Stimulated activated CD8-positive, alpha-beta memory T cell treated with anti-CD3 and anti-CD28 coated beads, Interleukin-12 subunit alpha, Interleukin-12 subunit beta, amount 100 ng/mL, for 1 hour (primary cell): Measurements from ENCODE around the gene CCDC39.
"Not testable (repeated sequence)": the region's sequence is repeated elsewhere in the genome, so short reads cannot be mapped to it uniquely, and the experiment has no call there.

ENCODE experiments used
- DNase-seq: peaks from one replicate; pipeline ENCODE4 v3.0.0-alpha.2; 2020; ENCODE audit warnings: low read depth

Gene CCDC39

GRCh38 chr3:180619723-180620122 is 59.6 kb downstream of the CCDC39 start:
- DNase-seq, result no peak

- not testable (repeated sequence) for DNase-seq
These were observed 60.7 kb downstream of the CCDC39 start for GRCh38 chr3:180618563-180618962.

- no peak for DNase-seq
These were observed 62.2 kb downstream of the CCDC39 start for GRCh38 chr3:180617049-180617448.

- no peak for DNase-seq
These were observed 63.3 kb downstream of the CCDC39 start for GRCh38 chr3:180615954-180616353.

- DNase-seq, result no peak
These were observed 66.9 kb downstream of the CCDC39 start for GRCh38 chr3:180612364-180612763.

DNA sequence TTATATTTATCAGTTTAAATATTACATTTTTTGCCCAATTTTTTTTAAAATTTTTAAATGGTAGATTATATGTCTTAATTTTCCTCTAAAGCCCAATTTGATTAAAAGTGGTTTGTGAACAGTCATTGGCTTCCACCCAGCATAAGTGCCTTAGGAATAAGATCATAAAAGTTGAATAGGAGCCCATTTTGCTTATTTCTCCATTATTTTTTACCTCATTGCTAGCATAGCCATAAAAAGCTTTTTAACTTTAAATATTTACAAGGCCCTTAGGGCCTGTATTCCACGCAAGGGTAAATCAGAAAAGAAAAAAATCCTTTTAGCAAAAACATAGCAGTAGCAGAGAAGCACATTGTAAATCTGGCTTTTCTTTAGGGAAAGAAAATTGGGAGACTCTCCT is 68.3 kb downstream of the CCDC39 start:
- DNase-seq, result no peak

DNA sequence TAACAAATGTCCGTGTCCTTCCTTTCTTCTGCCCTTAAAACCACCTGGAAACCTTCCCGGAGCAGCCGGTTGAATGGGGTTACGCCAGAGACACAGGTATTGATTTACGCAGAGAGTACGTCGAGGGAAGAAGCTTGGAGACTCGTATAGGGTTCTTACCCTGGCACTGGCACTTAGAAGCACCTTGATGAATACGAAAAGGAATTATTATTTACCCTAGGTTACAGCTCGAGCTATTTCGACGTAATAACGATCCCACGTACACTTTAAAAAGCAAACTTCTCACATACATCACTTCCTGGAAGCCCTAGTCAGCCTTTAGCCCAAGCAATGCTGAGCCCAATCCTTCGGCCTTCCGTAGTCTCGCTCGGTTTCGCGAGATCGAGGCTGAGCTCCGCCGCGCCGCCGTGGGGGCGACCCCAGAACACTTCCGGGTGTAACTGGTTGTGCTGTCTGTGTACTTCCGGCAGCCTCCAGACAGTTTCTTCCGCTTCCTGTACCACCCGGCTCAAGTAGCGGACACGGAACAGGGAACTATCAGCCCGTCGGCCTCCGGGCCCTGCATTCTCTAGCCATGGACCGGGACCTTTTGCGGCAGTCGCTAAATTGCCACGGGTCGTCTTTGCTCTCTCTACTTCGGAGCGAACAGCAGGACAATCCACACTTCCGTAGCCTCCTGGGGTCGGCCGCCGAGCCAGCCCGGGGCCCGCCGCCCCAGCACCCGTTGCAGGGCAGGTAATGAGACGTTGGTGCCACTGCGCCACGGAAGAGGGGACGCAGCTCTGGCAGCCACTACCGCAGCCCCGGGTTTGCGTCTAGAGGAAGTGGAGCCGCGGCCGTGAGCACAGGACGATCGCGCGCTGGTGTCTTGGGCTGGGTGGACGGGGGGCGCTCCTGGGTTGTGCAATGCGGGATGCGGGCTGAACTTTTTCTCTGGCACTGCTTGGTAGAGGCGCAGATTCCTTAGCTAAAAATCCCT is 77.3 kb downstream of the CCDC39 start, which contains the start of gene TTC14:
TSS of gene TTC14 (plus strand) at position 476 of the 979 bp plus-strand sequence. CDS start at position 575, 99 bp downstream.
- peak; percentile 89 for DNase-seq

GRCh38 chr3:180600473-180600872 is 78.8 kb downstream of the CCDC39 start:
- DNase-seq, result no peak

GRCh38 chr3:180595559-180595935 is 83.7 kb downstream of the CCDC39 start:
- DNase-seq, result no peak

GRCh38 chr3:180594631-180595558 is 84.4 kb downstream of the CCDC39 start:
- DNase-seq, result no peak

- not testable (repeated sequence) for DNase-seq
These were observed 85.7 kb downstream of the CCDC39 start for GRCh38 chr3:180593631-180594030.

DNA sequence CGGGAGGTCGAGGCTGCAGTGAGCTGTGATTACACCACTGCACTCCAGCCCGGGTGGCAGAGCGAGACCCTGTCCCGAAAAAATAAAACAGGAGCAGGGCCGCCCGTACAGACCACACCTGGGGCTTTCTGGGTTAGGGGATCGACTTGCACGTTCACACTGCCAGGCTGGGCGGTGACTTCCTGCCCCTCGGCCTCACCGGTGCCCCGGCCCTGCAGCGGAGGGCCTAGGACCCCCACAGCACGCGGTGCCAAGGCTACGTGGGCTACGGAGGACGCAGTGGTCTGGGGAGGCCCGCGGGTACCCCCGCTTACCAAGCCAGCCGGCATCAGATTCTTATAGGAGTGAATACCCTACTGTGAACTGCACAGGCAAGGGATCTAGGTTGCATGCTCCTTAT is 88.9 kb downstream of the CCDC39 start:
- DNase-seq, result no peak

- no peak for DNase-seq
These were observed 98.4 kb downstream of the CCDC39 start for GRCh38 chr3:180580934-180581333.

- no peak for DNase-seq
These were observed 103.7 kb downstream of the CCDC39 start for GRCh38 chr3:180575571-180575970.

DNA sequence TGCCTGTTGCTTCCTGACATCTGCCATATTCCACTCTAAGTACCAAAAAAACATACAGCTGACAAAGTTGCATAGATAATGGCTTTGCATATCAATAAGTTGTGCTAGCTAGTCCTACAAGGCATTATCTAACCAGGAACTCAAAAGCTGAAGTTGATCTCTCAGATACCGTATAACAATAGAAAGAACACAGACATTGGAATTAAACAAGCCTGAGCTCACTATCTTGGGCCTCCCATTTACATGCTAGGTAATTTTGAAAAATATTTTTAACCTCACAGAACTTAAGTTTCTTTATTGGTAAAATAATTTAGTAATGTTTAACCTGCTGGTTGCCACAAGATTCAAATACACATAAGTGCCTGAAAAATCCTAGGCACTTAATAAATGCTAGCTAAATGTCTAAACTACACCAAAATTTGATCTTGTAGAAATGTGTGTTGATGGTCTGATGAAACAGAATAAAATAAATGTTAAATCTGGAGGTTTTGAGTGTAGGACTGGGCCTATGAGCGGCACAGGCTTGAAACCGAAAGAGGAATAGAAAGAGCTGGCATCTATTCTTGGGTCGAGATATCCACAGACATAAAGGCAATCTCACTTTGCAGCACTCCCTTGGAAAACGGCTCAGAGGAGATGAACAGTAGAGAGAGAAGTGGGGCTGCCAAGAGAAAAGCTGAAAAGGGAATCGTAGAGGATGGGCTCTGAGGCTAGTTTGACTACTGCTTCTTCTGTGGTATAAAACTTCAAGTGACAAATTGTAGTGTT is 107.3 kb downstream of the CCDC39 start:
- DNase-seq, result no peak

DNA sequence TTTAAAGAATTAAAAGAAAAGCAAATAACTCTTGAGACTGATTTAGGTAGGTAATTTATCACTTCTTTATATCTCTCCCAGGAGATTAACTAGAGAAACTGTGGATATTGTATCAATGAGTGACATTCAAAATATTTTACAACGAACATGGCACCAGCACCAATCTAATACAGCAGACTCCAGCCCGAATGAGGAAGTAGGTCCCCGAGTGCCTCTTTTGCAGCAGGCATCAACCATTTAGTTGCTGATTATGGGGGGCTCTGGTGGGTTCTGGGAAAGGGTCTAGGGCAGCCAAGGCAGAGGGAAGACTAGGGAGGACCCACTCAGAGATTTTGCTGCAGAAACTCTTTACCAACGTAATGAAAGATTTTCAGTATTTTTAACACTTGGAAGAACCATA is 109.1 kb downstream of the CCDC39 start:
- DNase-seq, result no peak

- no peak for DNase-seq
These were observed 114.6 kb downstream of the CCDC39 start for GRCh38 chr3:180564676-180565075.
